ENCODE results near the gene CCSER1.

DNA sequence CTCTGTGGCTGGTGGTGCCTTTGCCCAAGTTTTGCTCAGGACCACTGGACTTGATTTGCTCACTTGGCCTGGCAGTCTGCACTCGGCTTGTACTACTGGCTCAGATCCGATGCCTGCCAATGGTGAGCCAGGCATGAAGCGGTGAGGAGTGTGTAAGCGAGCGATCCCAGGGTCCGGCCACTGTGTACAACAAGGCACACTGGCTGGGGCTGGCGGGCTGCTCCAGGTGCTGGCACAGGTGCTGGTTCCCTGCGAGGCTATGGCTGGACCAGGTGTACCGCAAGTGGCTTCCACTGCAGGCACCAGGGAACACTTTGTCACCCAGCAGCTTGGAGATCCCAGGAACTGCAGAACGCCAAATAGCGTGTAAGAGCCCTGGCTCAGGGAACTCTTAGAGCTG lies 329.7 kb downstream of the CCSER1 start:
- TF ChIP-seq, protein P1, sequence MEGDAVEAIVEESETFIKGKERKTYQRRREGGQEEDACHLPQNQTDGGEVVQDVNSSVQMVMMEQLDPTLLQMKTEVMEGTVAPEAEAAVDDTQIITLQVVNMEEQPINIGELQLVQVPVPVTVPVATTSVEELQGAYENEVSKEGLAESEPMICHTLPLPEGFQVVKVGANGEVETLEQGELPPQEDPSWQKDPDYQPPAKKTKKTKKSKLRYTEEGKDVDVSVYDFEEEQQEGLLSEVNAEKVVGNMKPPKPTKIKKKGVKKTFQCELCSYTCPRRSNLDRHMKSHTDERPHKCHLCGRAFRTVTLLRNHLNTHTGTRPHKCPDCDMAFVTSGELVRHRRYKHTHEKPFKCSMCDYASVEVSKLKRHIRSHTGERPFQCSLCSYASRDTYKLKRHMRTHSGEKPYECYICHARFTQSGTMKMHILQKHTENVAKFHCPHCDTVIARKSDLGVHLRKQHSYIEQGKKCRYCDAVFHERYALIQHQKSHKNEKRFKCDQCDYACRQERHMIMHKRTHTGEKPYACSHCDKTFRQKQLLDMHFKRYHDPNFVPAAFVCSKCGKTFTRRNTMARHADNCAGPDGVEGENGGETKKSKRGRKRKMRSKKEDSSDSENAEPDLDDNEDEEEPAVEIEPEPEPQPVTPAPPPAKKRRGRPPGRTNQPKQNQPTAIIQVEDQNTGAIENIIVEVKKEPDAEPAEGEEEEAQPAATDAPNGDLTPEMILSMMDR (IDR thresholded peaks at IDR 0.05; ENCODE audit: insufficient read depth, low read length, poor library complexity, severe bottlenecking), result no peak
- no peak for TF ChIP-seq EZH2phosphoT487 (conservative IDR thresholded peaks at IDR 0.05; ENCODE audit: low read length)

All from SU-DHL-6 (cell line).